ENCODE data around the gene TNFRSF14.

- TF ChIP-seq, protein P1, sequence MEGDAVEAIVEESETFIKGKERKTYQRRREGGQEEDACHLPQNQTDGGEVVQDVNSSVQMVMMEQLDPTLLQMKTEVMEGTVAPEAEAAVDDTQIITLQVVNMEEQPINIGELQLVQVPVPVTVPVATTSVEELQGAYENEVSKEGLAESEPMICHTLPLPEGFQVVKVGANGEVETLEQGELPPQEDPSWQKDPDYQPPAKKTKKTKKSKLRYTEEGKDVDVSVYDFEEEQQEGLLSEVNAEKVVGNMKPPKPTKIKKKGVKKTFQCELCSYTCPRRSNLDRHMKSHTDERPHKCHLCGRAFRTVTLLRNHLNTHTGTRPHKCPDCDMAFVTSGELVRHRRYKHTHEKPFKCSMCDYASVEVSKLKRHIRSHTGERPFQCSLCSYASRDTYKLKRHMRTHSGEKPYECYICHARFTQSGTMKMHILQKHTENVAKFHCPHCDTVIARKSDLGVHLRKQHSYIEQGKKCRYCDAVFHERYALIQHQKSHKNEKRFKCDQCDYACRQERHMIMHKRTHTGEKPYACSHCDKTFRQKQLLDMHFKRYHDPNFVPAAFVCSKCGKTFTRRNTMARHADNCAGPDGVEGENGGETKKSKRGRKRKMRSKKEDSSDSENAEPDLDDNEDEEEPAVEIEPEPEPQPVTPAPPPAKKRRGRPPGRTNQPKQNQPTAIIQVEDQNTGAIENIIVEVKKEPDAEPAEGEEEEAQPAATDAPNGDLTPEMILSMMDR (conservative IDR thresholded peaks at IDR 0.05; ENCODE audit: low read length): no peak
- no peak for TF ChIP-seq EZH2phosphoT487 (IDR thresholded peaks at IDR 0.05; ENCODE audit: borderline replicate concordance, low read depth, low read length)
Observed at GRCh38 chr1:2561446-2561845, 5.3 kb downstream of the TNFRSF14 start.
